Left ventricle myocardium inferior (tissue), 1 donor: Measurements from ENCODE around the gene GNA15. TPM values are rescaled to one million over a fixed set of nuclear protein-coding genes. Genes with fewer than 3 reads are reported as not detected.

Source experiments
- DNase-seq: peaks from one replicate; pipeline ENCODE4 v3.0.0-alpha.2; 2020
- H3K27ac ChIP-seq: fragments of 200-600 bp; replicated peaks from 2 replicates; pipeline ENCODE4 v1.8.0; 2021
- H3K27me3 ChIP-seq: fragments of 200-600 bp; 2 replicates; pipeline ENCODE4 v1.8.0; 2021; ENCODE audit warnings: low read depth
- H3K36me3 ChIP-seq: fragments of 200-600 bp; 2 replicates; pipeline ENCODE4 v1.8.0; 2021
- H3K4me1 ChIP-seq: fragments of 200-600 bp; 2 replicates; pipeline ENCODE4 v1.8.0; 2021
- H3K4me3 ChIP-seq: fragments of 200-600 bp; 2 replicates; pipeline ENCODE4 v1.8.0; 2021; ENCODE audit warnings: mild to moderate bottlenecking, moderate library complexity
- H3K9me3 ChIP-seq: fragments of 200-600 bp; replicated peaks from 2 replicates; pipeline ENCODE4 v1.8.0; 2021
- CTCF ChIP-seq: fragments of 200-600 bp; IDR thresholded peaks from 2 replicates; pipeline ENCODE4 v1.8.0; 2021; ENCODE audit warnings: antibody characterized with exemption, mild to moderate bottlenecking, borderline replicate concordance
- intact Hi-C: fragments of 100-400 bp; cut with micrococcal nuclease; formaldehyde crosslinking; loops from one replicate; pipeline ENCODE4 v1.11.0; 2022
- total RNA-seq: library from RNA; stranded (reverse); fragmentation: NEBNext Ultra II Directional; extraction: Animal tissue kit (Norgen Biotek cat#: 25700); gene quantifications from one replicate; pipeline ENCODE4 v1.2.1, GENCODE V29; 2021
- donor health status: DM: no; HTN: yes; CAD: no; lungs with severe emphysema.

GNA15 gene
- total RNA-seq, 1 donor from 2014 or later: 1.2 TPM

GRCh38 chr19:3183721-3184641 is 48.1 kb downstream of the GNA15 start:
- H3K4me3 ChIP-seq: no peak overlapping the region
- no peaks in the 10 kb centered on the region for H3K36me3 ChIP-seq
- peaks cover 35% of the 10 kb centered on the region for H3K4me1 ChIP-seq
- TF ChIP-seq CTCF: no peak
- intact Hi-C loops: no loop called here
- H3K9me3 ChIP-seq: no peaks in the 10 kb centered on the region
- DNase-seq: no peak
- no peak overlapping the region for H3K27ac ChIP-seq
- no peaks in the 10 kb centered on the region for H3K27me3 ChIP-seq

- H3K4me3 ChIP-seq: peak overlapping the region; percentile 87
- peak; percentile 70 for DNase-seq
- peak overlapping the region; percentile 92 for H3K27ac ChIP-seq
- TF ChIP-seq CTCF: no peak
- intact Hi-C loops: no loop called here
- H3K36me3 ChIP-seq: no peaks in the 10 kb centered on the region
- peaks cover 43% of the 10 kb centered on the region for H3K4me1 ChIP-seq
- no peaks in the 10 kb centered on the region for H3K27me3 ChIP-seq
- no peaks in the 10 kb centered on the region for H3K9me3 ChIP-seq
Observed at GRCh38 chr19:3184847-3185460, 49.1 kb downstream of the GNA15 start.

GRCh38 chr19:3185461-3186159 is 49.8 kb downstream of the GNA15 start, which contains the start of gene NCLN:
Gene NCLN, plus strand, starts transcription at chr19:3185930. Its CDS starts 101 bp downstream, at chr19:3186031.
- peak; percentile 95 for DNase-seq
- H3K9me3 ChIP-seq: no peaks in the 10 kb centered on the region
- H3K27me3 ChIP-seq: no peaks in the 10 kb centered on the region
- TF ChIP-seq CTCF: no peak
- intact Hi-C loops: no loop called here
- H3K27ac ChIP-seq: peak within 1 kb of the TSS; percentile 92
- peaks cover 44% of the 10 kb centered on the region for H3K4me1 ChIP-seq
- no peaks in the 10 kb centered on the region for H3K36me3 ChIP-seq
- peak within 1 kb of the TSS; percentile 87 for H3K4me3 ChIP-seq

- no peaks in the 10 kb centered on the region for H3K36me3 ChIP-seq
- H3K4me1 ChIP-seq: peaks cover 44% of the 10 kb centered on the region
- TF ChIP-seq CTCF: no peak
- H3K9me3 ChIP-seq: no peaks in the 10 kb centered on the region
- intact Hi-C loops: no loop called here
- H3K4me3 ChIP-seq: peak overlapping the region; percentile 87
- no peak for DNase-seq
- H3K27me3 ChIP-seq: no peaks in the 10 kb centered on the region
- peak overlapping the region; percentile 92 for H3K27ac ChIP-seq
Observed at GRCh38 chr19:3186160-3186688, 50.4 kb downstream of the GNA15 start.
